DND-41 (cell line): Measurements from ENCODE around the gene SMARCD1.

ENCODE experiments used
- ATAC-seq: fragments of 200-7000 bp; cut with Tn5 transposase; 3 replicates; pipeline ENCODE4 v1.9.1; 2021; ENCODE audit warnings: low read depth; ENCODE audit not compliant: insufficient read depth
- DNase-seq: peaks from one replicate; pipeline ENCODE4 v3.0.0-alpha.2; 2020
- H2AFZ ChIP-seq: 2 replicates; pipeline ENCODE4 v1.6.0; 2012; ENCODE audit warnings: low read depth, low read length
- H3K27ac ChIP-seq: 2 replicates; pipeline ENCODE4 v1.5.1; 2012; ENCODE audit warnings: low read length, inconsistent platforms
- H3K27me3 ChIP-seq: fragments of 200-600 bp; sonication (generic); 2 replicates; pipeline ENCODE4 v1.6.0; 2012; ENCODE audit warnings: low read length, mild to moderate bottlenecking, inconsistent platforms; ENCODE audit not compliant: insufficient read depth, poor library complexity
- H3K36me3 ChIP-seq: 2 replicates; pipeline ENCODE4 v1.5.1; 2012; ENCODE audit warnings: low read length, inconsistent platforms; ENCODE audit not compliant: insufficient read depth
- H3K4me1 ChIP-seq: 2 replicates; pipeline ENCODE4 v1.5.1; 2012; ENCODE audit warnings: mild to moderate bottlenecking, low read length; ENCODE audit not compliant: insufficient read depth
- H3K4me2 ChIP-seq: 2 replicates; pipeline ENCODE4 v1.6.0; 2012; ENCODE audit warnings: mild to moderate bottlenecking, moderate library complexity, low read length, inconsistent platforms; ENCODE audit not compliant: insufficient read depth
- H3K4me3 ChIP-seq, 2 experiments: fragments of 200-600 bp in 1 of 2; shearing (Covaris generic) in 1 of 2; 2 replicates each; pipeline ENCODE4 v1.5.1; 2012 to 2016; ENCODE audit warnings: inconsistent platforms in 2 of 2, low read length in 2 of 2, mild to moderate bottlenecking in 2 of 2, low read depth in 1 of 2, moderate library complexity in 1 of 2
- H3K79me2 ChIP-seq: 2 replicates; pipeline ENCODE4 v1.6.0; 2012; ENCODE audit warnings: low read length, inconsistent platforms; ENCODE audit not compliant: insufficient read depth
- H3K9ac ChIP-seq: 2 replicates; pipeline ENCODE4 v1.6.0; 2012; ENCODE audit warnings: low read depth, mild to moderate bottlenecking, inconsistent platforms, low read length, moderate library complexity
- H3K9me3 ChIP-seq: 2 replicates; pipeline ENCODE4 v1.5.1; 2012; ENCODE audit warnings: low read length, moderate library complexity, mild to moderate bottlenecking, inconsistent platforms; ENCODE audit not compliant: insufficient read depth, severe bottlenecking
- H4K20me1 ChIP-seq: 2 replicates; pipeline ENCODE4 v1.6.0; 2012; ENCODE audit warnings: low read length; ENCODE audit not compliant: insufficient read depth
- EZH2 ChIP-seq: IDR thresholded peaks from 3 replicates; pipeline ENCODE4 v1.6.1; 2012; ENCODE audit warnings: borderline replicate concordance, low read depth, mild to moderate bottlenecking, moderate library complexity, low read length, inconsistent platforms; ENCODE audit not compliant: severe bottlenecking
- TF ChIP-seq, protein P1 (sequence below): IDR thresholded peaks from 2 replicates; pipeline ENCODE4 v1.5.1; 2012; ENCODE audit warnings: borderline replicate concordance, low read length, moderate library complexity, mild to moderate bottlenecking; ENCODE audit not compliant: poor library complexity, severe bottlenecking; ENCODE audit errors: extremely low read depth

Gene SMARCD1

DNA sequence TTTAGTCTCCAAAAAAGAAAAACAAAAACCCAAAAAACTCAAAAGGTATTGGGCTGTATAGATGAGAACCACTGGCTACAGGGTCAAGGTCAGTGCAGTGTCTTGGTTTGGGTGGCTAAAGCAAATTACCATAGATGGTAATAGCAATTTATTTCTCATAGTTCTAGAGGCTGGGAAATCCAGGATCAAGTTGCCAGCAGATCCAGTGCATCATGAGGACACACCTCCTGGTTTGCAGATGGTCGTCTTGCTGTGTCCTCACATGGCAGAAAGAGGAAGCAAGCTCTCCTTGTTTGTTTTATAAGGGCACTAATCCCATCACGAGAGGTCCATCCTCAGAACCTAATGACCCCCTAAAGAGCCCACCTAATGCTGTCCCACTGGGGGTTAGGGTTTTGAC lies 38.1 kb downstream of the SMARCD1 start:
- TF ChIP-seq, protein P1, sequence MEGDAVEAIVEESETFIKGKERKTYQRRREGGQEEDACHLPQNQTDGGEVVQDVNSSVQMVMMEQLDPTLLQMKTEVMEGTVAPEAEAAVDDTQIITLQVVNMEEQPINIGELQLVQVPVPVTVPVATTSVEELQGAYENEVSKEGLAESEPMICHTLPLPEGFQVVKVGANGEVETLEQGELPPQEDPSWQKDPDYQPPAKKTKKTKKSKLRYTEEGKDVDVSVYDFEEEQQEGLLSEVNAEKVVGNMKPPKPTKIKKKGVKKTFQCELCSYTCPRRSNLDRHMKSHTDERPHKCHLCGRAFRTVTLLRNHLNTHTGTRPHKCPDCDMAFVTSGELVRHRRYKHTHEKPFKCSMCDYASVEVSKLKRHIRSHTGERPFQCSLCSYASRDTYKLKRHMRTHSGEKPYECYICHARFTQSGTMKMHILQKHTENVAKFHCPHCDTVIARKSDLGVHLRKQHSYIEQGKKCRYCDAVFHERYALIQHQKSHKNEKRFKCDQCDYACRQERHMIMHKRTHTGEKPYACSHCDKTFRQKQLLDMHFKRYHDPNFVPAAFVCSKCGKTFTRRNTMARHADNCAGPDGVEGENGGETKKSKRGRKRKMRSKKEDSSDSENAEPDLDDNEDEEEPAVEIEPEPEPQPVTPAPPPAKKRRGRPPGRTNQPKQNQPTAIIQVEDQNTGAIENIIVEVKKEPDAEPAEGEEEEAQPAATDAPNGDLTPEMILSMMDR: no peak
- TF ChIP-seq EZH2: no peak
- Histone ChIP-seq H3K4me2 (no peak overlapping the region), H2AFZ (no peak overlapping the region), H3K9me3 (no peaks in the 10 kb centered on the region), H3K27ac (no peak overlapping the region), H3K36me3 (peaks cover 65% of the 10 kb centered on the region), H3K4me3 (no peak overlapping the region), H3K79me2 (peaks cover 16% of the 10 kb centered on the region), H3K4me1 (no peaks in the 10 kb centered on the region), H3K27me3 (no peaks in the 10 kb centered on the region), H3K9ac (no peak overlapping the region), H4K20me1 (peaks cover 4% of the 10 kb centered on the region)
- DNase-seq (no peak), ATAC-seq (no peak)

DNA sequence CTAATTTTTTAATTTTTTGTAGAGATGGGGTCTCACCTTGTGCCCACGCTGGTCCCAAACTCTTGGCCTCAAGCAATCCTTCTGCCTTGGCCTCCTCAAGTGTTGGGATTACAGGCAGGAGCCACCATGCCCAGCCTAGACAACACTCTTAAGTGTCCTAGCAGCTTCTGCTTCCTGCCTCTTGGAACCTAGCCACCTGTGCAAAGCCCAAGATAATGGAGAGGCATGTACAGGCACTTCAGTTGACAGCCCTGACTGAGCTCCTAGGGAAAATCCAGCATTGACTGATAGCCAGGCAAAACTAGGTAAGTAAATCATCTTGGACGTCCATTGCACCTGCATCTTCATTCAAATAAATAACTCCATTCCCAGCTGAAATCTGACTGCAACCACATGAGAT lies 42.4 kb downstream of the SMARCD1 start:
- H3K4me1 ChIP-seq: no peaks in the 10 kb centered on the region
- DNase-seq (no peak), ATAC-seq (no peak)
- no peak for TF ChIP-seq EZH2
- TF ChIP-seq, protein P1: no peak
- H3K9ac ChIP-seq: no peak overlapping the region
- no peak overlapping the region for H2AFZ ChIP-seq
- 0 out of 2 replicates have a peak, but pooled peaks cover 2% of the 10 kb centered on the region for H4K20me1 ChIP-seq
- no peak overlapping the region for H3K4me2 ChIP-seq
- H3K9me3 ChIP-seq: no peaks in the 10 kb centered on the region
- no peak overlapping the region for H3K4me3 ChIP-seq
- no peaks in the 10 kb centered on the region for H3K27me3 ChIP-seq
- H3K36me3 ChIP-seq: peaks cover 70% of the 10 kb centered on the region
- no peak overlapping the region; the same call in 1 of the 2 replicates for H3K27ac ChIP-seq
- 0 out of 2 replicates have a peak, but pooled peaks cover 2% of the 10 kb centered on the region for H3K79me2 ChIP-seq

DNA sequence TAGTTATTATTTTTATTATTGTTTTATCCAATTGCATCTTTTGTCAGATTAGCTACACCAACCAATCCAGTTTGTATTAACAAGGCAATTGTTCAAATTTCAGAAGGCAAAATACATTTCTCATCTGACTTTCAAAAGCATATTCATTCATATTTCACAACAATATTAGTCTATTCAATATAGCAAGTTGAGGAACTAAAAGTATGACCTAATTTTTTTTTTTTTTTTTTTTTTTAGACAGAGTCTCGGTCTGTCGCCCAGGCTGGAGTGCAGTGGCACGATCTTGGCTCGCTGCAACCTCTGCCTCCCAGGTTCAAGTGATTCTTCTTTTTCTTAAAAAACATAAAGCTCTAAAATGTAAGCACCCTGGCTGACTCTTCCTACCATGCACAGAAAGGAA lies 44.1 kb downstream of the SMARCD1 start:
- peaks cover 72% of the 10 kb centered on the region for H3K36me3 ChIP-seq
- H4K20me1 ChIP-seq: 0 out of 2 replicates have a peak, but pooled peaks cover 2% of the 10 kb centered on the region

More for the DNA sequence above, 44.1 kb downstream of the SMARCD1 start:
- no peak for DNase-seq
- Histone ChIP-seq H3K27ac (no peak overlapping the region), H3K79me2 (0 out of 2 replicates have a peak, but pooled peaks cover 2% of the 10 kb centered on the region), H3K4me2 (no peak overlapping the region), H3K9me3 (no peaks in the 10 kb centered on the region), H3K27me3 (no peaks in the 10 kb centered on the region), H3K4me1 (no peaks in the 10 kb centered on the region), H2AFZ (no peak overlapping the region), H3K4me3 (no peak overlapping the region), H3K9ac (no peak overlapping the region)
- no peak for ATAC-seq
- no peak for TF ChIP-seq EZH2
- TF ChIP-seq, protein P1: no peak
